Right lobe of liver (tissue), 6 donors: ENCODE data around the gene METTL26. TPM values are rescaled to one million over a fixed set of nuclear protein-coding genes. Genes with fewer than 3 reads are reported as not detected.

Source experiments
- ATAC-seq, 4 donors: fragments of 200-7000 bp; cut with Tn5 transposase; one replicate each; pipeline ENCODE4 v1.9.1; 2020; ENCODE audit warnings: mild to moderate bottlenecking in 4 of 4, moderate library complexity in 4 of 4
- DNase-seq, 3 donors: peaks; one replicate each; pipeline ENCODE4 v3.0.0-alpha.2; 2020
- H3K27ac ChIP-seq, 3 donors: fragments of 200-600 bp; one replicate each; pipeline ENCODE4 v1.8.0; 2022
- H3K27me3 ChIP-seq, 2 donors: fragments of 200-600 bp; one replicate each; pipeline ENCODE4 v1.8.0; 2022
- H3K36me3 ChIP-seq, 4 donors: fragments of 200-600 bp; sonication (generic) in 1 of 4; one replicate each; pipeline versions ENCODE4 v1.5.1 to v1.8.0; 2017 to 2022; ENCODE audit warnings: control low read depth in 1 of 4
- H3K4me1 ChIP-seq, 4 donors: fragments of 200-600 bp; sonication (generic) in 1 of 4; one replicate each; pipeline versions ENCODE4 v1.5.1 to v1.8.0; 2017 to 2022; ENCODE audit warnings: control low read depth in 1 of 4
- H3K4me3 ChIP-seq, 3 donors: fragments of 200-600 bp; one replicate each; pipeline ENCODE4 v1.8.0; 2022
- H3K9me3 ChIP-seq, 4 donors: fragments of 200-600 bp; sonication (generic) in 1 of 4; one replicate each; pipeline versions ENCODE4 v1.5.1 to v1.8.0; 2017 to 2022; ENCODE audit warnings: control low read depth in 1 of 4
- POLR2A ChIP-seq: fragments of 450-650 bp; IDR thresholded peaks from one replicate; pipeline ENCODE4 v1.6.1; 2017; ENCODE audit warnings: antibody characterized with exemption, mild to moderate bottlenecking
- WGBS: methylation state at CpG from one replicate; pipeline ENCODE4 v1.1.6; 2018; ENCODE audit warnings: low coverage, low lambda C conversion rate; ENCODE audit not compliant: insufficient coverage; ENCODE audit errors: missing lambda C conversion rate; 5-methylcytosine and 5-hydroxymethylcytosine counted together
- intact Hi-C, 2 donors: fragments of 100-400 bp; cut with DNase I; formaldehyde crosslinking; loops; one replicate each; pipeline versions ENCODE4 v1.11.2 to v1.14.1; 2022
- long read RNA-seq: library from polyadenylated mRNA; unstranded; transcript quantifications from one replicate; pipeline ENCODE4 v2.0.0, GENCODE V29; 2019
- total RNA-seq, 6 experiments: library from RNA; depleted of rRNA in 2 of 6; stranded (reverse); fragments of >200 nt in 2 of 6; fragmentation: NEBNext Ultra II Directional in 3 of 6; extraction: Animal tissue kit (Norgen Biotek cat#: 25700) in 3 of 6; gene quantifications; one replicate each; pipeline versions ENCODE4 v1.1.0 to v1.2.4, GENCODE V29; 2016 to 2023
- TF ChIP-seq, protein P1 (sequence below), 4 donors: fragments of 200-600 bp in 3 of 4; fragments of 450-650 bp in 1 of 4; IDR thresholded peaks; one replicate each; pipeline versions ENCODE4 v1.5.1 to v1.8.0; 2016 to 2022; ENCODE audit warnings: antibody characterized with exemption in 4 of 4, mild to moderate bottlenecking in 2 of 4
- donor health status: DM: no; HTN: yes; CAD: no.
- donor health status: DM: no; HTN: no; CAD: no.
- donor health status: DM: no; HTN: no; CAD: no.
- donor health status: DM: no; HTN: yes; CAD: no.
- donor health status: DM: no; HTN: yes; CAD: no.

Gene METTL26
- 100 to 1,000 TPM in 1 of 6 experiments, 10 to 100 TPM in 5; 22.7 to 126 (median 32.6) TPM for total RNA-seq
- long read RNA-seq, transcript METTL26-205 (5 exons, 726 nt), result major isoform, 14 of 35 reads
- long read RNA-seq, transcript METTL26-201 (6 exons, 794 nt), result minor isoform, 8 of 35 reads
- long read RNA-seq, partial matches to known transcripts, result 1 of 35 reads
- long read RNA-seq, other reads (novel, unspliced or antisense), result 2 of 35 reads

DNA sequence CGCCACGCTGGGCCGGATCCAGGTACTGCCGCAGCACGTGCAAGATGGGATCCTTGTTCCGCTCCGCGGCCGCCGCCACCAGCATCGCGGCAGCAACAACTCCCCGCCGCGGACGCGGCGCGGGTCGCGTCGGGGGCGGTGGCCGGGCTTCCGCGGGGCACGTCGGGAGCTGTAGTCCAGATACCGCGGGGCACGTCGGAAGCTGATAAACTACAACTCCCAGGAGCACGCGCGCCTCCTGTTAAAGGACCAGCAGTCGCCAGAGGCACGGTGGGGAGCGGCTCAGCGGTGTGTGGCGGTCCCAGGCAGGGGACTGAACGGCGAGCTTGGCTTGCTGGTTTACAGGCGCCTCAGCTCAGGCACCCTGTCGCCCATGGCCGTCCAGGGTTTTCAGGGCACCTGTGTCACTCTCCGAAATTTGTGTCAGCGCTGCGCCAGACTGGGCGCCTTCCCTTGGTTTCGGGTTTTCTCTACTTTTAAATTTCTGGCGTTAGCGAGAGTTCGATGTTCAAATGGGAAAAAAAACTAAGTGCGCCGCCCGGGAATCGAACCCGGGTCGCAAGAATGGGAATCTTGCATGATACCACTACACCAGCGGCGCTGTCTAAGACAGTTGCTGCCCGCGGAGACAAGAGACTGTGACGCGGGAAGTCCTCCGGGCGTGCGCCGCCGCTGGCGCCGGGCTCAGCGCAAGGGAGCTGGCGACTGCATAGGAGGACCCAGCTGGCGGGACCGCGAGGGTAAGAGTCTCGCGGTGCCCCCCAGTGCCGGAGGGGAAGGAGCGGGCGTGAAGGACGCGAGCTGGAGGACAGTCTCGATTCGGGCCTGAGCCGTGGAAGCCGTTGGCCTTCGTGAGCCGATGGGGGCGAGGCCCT, at the start of gene METTL26:
TSS of gene METTL26 (minus strand) at position 100 of the 875 bp plus-strand sequence. CDS start at position 85, 15 bp downstream.
- intact Hi-C loops, result loop anchor here in 1 of 2 donors (10.0 kb wide), 1 partner anchor 52 kb away; no protein-coding TSS in a partner anchor
- ATAC-seq, result peak; percentile 80 to 88 (median 86)
- Histone ChIP-seq H3K27me3 (no peaks in the 10 kb centered on the region), H3K4me1 (peaks cover 0 to 15% (median 0%) of the 10 kb centered on the region in 4 donors), H3K36me3 (no peaks in the 10 kb centered on the region), H3K27ac (peak within 1 kb of the TSS; percentile 93 to 96 (median 96)), H3K9me3 (no peaks in the 10 kb centered on the region), H3K4me3 (peak within 1 kb of the TSS; percentile 73 to 83 (median 77))
- 0% methylated on average over 27 of the region's 91 CpGs for WGBS
- TF ChIP-seq, protein P1, sequence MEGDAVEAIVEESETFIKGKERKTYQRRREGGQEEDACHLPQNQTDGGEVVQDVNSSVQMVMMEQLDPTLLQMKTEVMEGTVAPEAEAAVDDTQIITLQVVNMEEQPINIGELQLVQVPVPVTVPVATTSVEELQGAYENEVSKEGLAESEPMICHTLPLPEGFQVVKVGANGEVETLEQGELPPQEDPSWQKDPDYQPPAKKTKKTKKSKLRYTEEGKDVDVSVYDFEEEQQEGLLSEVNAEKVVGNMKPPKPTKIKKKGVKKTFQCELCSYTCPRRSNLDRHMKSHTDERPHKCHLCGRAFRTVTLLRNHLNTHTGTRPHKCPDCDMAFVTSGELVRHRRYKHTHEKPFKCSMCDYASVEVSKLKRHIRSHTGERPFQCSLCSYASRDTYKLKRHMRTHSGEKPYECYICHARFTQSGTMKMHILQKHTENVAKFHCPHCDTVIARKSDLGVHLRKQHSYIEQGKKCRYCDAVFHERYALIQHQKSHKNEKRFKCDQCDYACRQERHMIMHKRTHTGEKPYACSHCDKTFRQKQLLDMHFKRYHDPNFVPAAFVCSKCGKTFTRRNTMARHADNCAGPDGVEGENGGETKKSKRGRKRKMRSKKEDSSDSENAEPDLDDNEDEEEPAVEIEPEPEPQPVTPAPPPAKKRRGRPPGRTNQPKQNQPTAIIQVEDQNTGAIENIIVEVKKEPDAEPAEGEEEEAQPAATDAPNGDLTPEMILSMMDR (IDR thresholded peaks at IDR 0.05), result no peak
- TF ChIP-seq POLR2A, result peak; percentile 64
- DNase-seq, result peak; percentile 96 to 97 (median 96)

- DNase-seq (peak in 2 of 3 donors; percentile 67 to 69), ATAC-seq (no peak)
- WGBS, result 96% methylated on average over 4 of the region's 61 CpGs
- Histone ChIP-seq H3K4me3 (peak overlapping the region in 2 of 3 donors; percentile 68 to 84), H3K27me3 (no peaks in the 10 kb centered on the region), H3K27ac (no peak overlapping the region), H3K4me1 (peaks cover 0 to 47% (median 20%) of the 10 kb centered on the region in 4 donors), H3K36me3 (peaks cover 0 to 21% (median 7%) of the 10 kb centered on the region in 4 donors), H3K9me3 (no peaks in the 10 kb centered on the region)
- TF ChIP-seq POLR2A, result no peak
- TF ChIP-seq, protein P1 (IDR thresholded peaks at IDR 0.05), result no peak
- intact Hi-C loops, result no loop called here
These were observed 49.0 kb upstream of the METTL26 start for GRCh38 chr16:684961-685696.

DNA sequence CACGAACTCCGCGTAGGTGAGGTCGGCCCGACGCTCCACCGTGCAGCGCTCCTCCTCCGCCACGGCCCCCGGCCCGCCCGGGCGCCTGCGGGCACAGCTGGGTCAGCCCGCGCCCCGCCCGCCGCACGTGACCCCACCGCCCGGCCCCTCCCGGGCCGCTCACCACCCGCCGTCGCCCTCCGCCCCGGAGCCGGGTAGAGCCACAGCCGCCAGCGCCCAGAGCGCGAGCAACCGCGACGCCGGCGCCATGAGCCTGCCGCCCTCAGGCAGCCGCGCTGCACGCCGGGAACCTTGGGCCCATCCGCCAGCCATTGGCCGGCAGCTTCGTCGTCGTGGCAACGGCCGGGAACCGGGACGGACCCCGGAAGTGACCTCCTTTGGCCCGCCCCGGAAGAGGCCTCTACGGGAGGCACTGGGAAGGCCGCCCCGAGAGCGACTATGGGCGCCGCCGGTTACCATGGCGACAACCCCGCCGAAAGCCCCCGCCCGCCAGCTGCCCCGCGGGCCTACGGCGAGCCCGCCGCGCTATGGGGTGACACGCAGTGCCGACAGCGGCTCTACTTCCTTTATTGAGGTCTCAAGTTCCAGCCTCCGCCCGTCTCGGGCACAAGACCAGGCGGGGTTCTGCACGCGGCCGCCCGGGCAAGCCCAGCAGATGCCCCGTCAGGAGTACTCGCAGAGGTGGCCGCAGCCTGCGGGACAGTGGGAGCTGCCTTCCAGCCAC, 48.1 kb upstream of the METTL26 start, which contains the start of gene JMJD8:
TSS of gene JMJD8 (minus strand) at position 264 of the 724 bp plus-strand sequence. CDS start at position 249, 15 bp downstream.
- H3K27me3 ChIP-seq, result no peaks in the 10 kb centered on the region
- H3K27ac ChIP-seq, result peak within 1 kb of the TSS; percentile 32 to 40 (median 36)
- intact Hi-C loops, result no loop called here
- ATAC-seq, result peak; percentile 60 to 71 (median 66)
- no peaks in the 10 kb centered on the region for H3K9me3 ChIP-seq
- peak within 1 kb of the TSS; percentile 47 to 84 (median 68) for H3K4me3 ChIP-seq
- H3K4me1 ChIP-seq, result peaks cover 0 to 41% (median 17%) of the 10 kb centered on the region in 4 donors
- peak; percentile 98 for DNase-seq
- H3K36me3 ChIP-seq, result peaks cover 0 to 21% (median 7%) of the 10 kb centered on the region in 4 donors
- 0% methylated on average over 3 of the region's 91 CpGs for whole genome bisulfite sequencing
- peak; percentile 63 for TF ChIP-seq POLR2A
- TF ChIP-seq, protein P1 (IDR thresholded peaks at IDR 0.05), result no peak
